K562 (cell line): Measurements from ENCODE around the gene CSTF1. TPM values are rescaled to one million over a fixed set of nuclear protein-coding genes. Genes with fewer than 3 reads are reported as not detected.

Experiments
- ESRRB ChIP-seq: fragments of 250-450 bp; sonication (Bioruptor Pico); IDR thresholded peaks from 2 replicates; pipeline ENCODE4 v1.5.0; 2020; ENCODE audit warnings: mild to moderate bottlenecking, moderate library complexity, borderline replicate concordance
- ETV6 ChIP-seq, 3 experiments: fragments of 150-350 bp in 1 of 3; sonication (generic) in 1 of 3; formaldehyde crosslinking in 1 of 3; IDR thresholded peaks; 2 replicates each; pipeline versions ENCODE4 v1.6.1 to v1.8.0; 2014 to 2022; ENCODE audit warnings: borderline replicate concordance in 2 of 3, low read depth in 2 of 3, antibody characterized with exemption in 1 of 3, low read length in 1 of 3, mild to moderate bottlenecking in 1 of 3, missing genetic modification reagents in 1 of 3
- EZH2 ChIP-seq: IDR thresholded peaks from 2 replicates; pipeline ENCODE4 v1.6.1; 2012; ENCODE audit warnings: low read depth, mild to moderate bottlenecking, inconsistent platforms, low read length, borderline replicate concordance
- FIP1L1 ChIP-seq: fragments of 200-400 bp; formaldehyde crosslinking; IDR thresholded peaks from 2 replicates; pipeline ENCODE4 v1.6.1; 2018; ENCODE audit warnings: mild to moderate bottlenecking, low read depth, low read length; ENCODE audit not compliant: poor library complexity, severe bottlenecking
- FOXP4 ChIP-seq: sonication (generic); formaldehyde crosslinking; IDR thresholded peaks from 2 replicates; pipeline ENCODE4 v1.8.0; 2022; ENCODE audit warnings: mild to moderate bottlenecking, missing genetic modification reagents, borderline replicate concordance
- HMGN3 ChIP-seq: IDR thresholded peaks from 2 replicates; pipeline ENCODE4 v1.6.1; 2011; ENCODE audit warnings: borderline replicate concordance, low read depth, mild to moderate bottlenecking, mixed read lengths, low read length; ENCODE audit not compliant: insufficient read length; ENCODE audit errors: extremely low read depth
- HNRNPK ChIP-seq: fragments of 200-400 bp; formaldehyde crosslinking; IDR thresholded peaks from one replicate; pipeline ENCODE4 v1.6.1; 2018; ENCODE audit warnings: mild to moderate bottlenecking, low read depth, low read length; ENCODE audit not compliant: poor library complexity, severe bottlenecking
- KHSRP ChIP-seq: fragments of 450-650 bp; IDR thresholded peaks from 2 replicates; pipeline ENCODE4 v1.6.1; 2017
- MXI1 ChIP-seq: IDR thresholded peaks from 2 replicates; pipeline ENCODE4 v1.6.1; 2011; ENCODE audit warnings: low read depth, mild to moderate bottlenecking, improper control_type of control experiment, low read length
- NBN ChIP-seq: fragments of 450-650 bp; IDR thresholded peaks from 2 replicates; pipeline ENCODE4 v1.6.1; 2016; ENCODE audit warnings: low read depth, mild to moderate bottlenecking
- PBX2 ChIP-seq, 2 experiments: IDR thresholded peaks in 1 of 2; conservative IDR thresholded peaks in 1 of 2; 2 replicates each; pipeline ENCODE4 v1.6.1; 2016; ENCODE audit warnings: low read depth in 2 of 2, mild to moderate bottlenecking in 1 of 2, missing compliant biosample characterization in 1 of 2, missing genetic modification characterization in 1 of 2, moderate library complexity in 1 of 2
- PHF8 ChIP-seq: fragments of 200-600 bp; sonication (generic); IDR thresholded peaks from 2 replicates; pipeline ENCODE4 v1.6.1; 2012; ENCODE audit warnings: mixed run types, mild to moderate bottlenecking, inconsistent platforms, low read length, moderate library complexity, borderline replicate concordance
- PHTF2 ChIP-seq: fragments of 250-450 bp; sonication (Bioruptor Pico); IDR thresholded peaks from 2 replicates; pipeline ENCODE4 v1.5.0; 2021; ENCODE audit warnings: mild to moderate bottlenecking
- PRPF4 ChIP-seq: fragments of 200-400 bp; formaldehyde crosslinking; IDR thresholded peaks from one replicate; pipeline ENCODE4 v1.6.1; 2017; ENCODE audit warnings: low read length, low read depth, mild to moderate bottlenecking; ENCODE audit not compliant: insufficient read depth, poor library complexity, severe bottlenecking
- TEAD4 ChIP-seq, 2 experiments: sonication (generic) in 1 of 2; formaldehyde crosslinking in 1 of 2; IDR thresholded peaks; 2 replicates each; pipeline versions ENCODE4 v1.6.1 to v1.8.0; 2012 to 2022; ENCODE audit warnings: borderline replicate concordance in 1 of 2, inconsistent platforms in 1 of 2, low read length in 1 of 2, mild to moderate bottlenecking in 1 of 2, missing genetic modification reagents in 1 of 2
- THRAP3 ChIP-seq: fragments of 450-650 bp; IDR thresholded peaks from 2 replicates; pipeline ENCODE4 v1.6.1; 2016; ENCODE audit warnings: mild to moderate bottlenecking, inconsistent platforms, borderline replicate concordance
- U2AF2 ChIP-seq: fragments of 200-400 bp; formaldehyde crosslinking; optimal IDR thresholded peaks from 2 replicates; pipeline ENCODE3; 2017; ENCODE audit warnings: low read depth, mild to moderate bottlenecking, low read length
- USF1 ChIP-seq: sonication (generic); formaldehyde crosslinking; IDR thresholded peaks from 2 replicates; pipeline ENCODE4 v1.9.0; 2022; ENCODE audit warnings: mild to moderate bottlenecking, missing genetic modification reagents
- WHSC1 ChIP-seq: IDR thresholded peaks from one replicate; pipeline ENCODE4 v1.6.1; 2012; ENCODE audit warnings: low read length, control low read depth, inconsistent platforms
- XRCC5 ChIP-seq: fragments of 200-400 bp; formaldehyde crosslinking; IDR thresholded peaks from 2 replicates; pipeline ENCODE4 v1.6.1; 2017; ENCODE audit warnings: low read depth, mild to moderate bottlenecking, low read length
- polyA plus RNA-seq, 8 experiments: library from polyadenylated mRNA; depleted of rRNA in 4 of 8; stranded (reverse) in 5 of 8; unstranded in 3 of 8; fragments of >200 nt; fragmentation: Nextera tagmentation in 2 of 8; fragmentation: Illumina TruSeq in 1 of 8; extraction: Ambion mirVana in 2 of 8; extraction: Trizol in 1 of 8; gene quantifications; 2 replicates each; pipeline versions ENCODE4 v1.2.1 to v1.2.3, GENCODE V29; 2011 to 2014; ENCODE audit warnings: inconsistent platforms in 1 of 8, missing spikeins in 1 of 8
- total RNA-seq, 7 experiments: library from RNA; depleted of rRNA in 6 of 7; stranded (reverse); fragments of >200 nt in 6 of 7; fragmentation: Illumina TruSeq in 2 of 7; extraction: Trizol in 2 of 7; gene quantifications; 2 replicates each; pipeline versions ENCODE4 v1.2.1 to v1.2.3, GENCODE V29; 2011 to 2021; ENCODE audit warnings: low replicate concordance in 1 of 7

Gene CSTF1
- total and polyA plus RNA-seq, 9 of the 15 experiments (the other 6 are each of a cell fraction or from before 2014, with no cell fraction given) = 30.8 to 110 (median 53.4) TPM

- no peak for TF ChIP-seq PRPF4
- no peak for TF ChIP-seq PHF8
- TF ChIP-seq EZH2 = no peak
- no peak for TF ChIP-seq HMGN3
- no peak for TF ChIP-seq WHSC1
- no peak for TF ChIP-seq FIP1L1
- TF ChIP-seq KHSRP = no peak
- TF ChIP-seq HNRNPK = no peak
- TF ChIP-seq PBX2 (CRISPR knock-in tag; IDR thresholded peaks at IDR 0.05; ENCODE audit: low read depth) = no peak
- peak; percentile 70 for TF ChIP-seq PBX2 (tag; conservative IDR thresholded peaks at IDR 0.05; ENCODE audit: low read depth)
- TF ChIP-seq XRCC5 = no peak
- TF ChIP-seq MXI1 = no peak
- TF ChIP-seq ETV6 (IDR thresholded peaks at IDR 0.05; ENCODE audit: borderline replicate concordance in 1 of 2, low read depth in 2 of 2, low read length in 1 of 2) = 0 out of 4 replicates have a peak, but pooled peaks of 1 of the 2 experiments have one; percentile 30
- TF ChIP-seq ETV6 (CRISPR knock-in tag; IDR thresholded peaks at IDR 0.05; ENCODE audit: borderline replicate concordance) = no peak
- TF ChIP-seq FOXP4 (CRISPR knock-in tag) = no peak
- TF ChIP-seq USF1 = no peak
- TF ChIP-seq U2AF2 = no peak
- peak; percentile 60; the same call in 1 of the 2 replicates for TF ChIP-seq TEAD4 (IDR thresholded peaks at IDR 0.05; ENCODE audit: low read length)
- TF ChIP-seq TEAD4 (CRISPR knock-in tag; IDR thresholded peaks at IDR 0.05; ENCODE audit: borderline replicate concordance) = no peak
- no peak for TF ChIP-seq NBN
- TF ChIP-seq PHTF2 = no peak
- TF ChIP-seq ESRRB (CRISPR knock-in tag) = no peak
- no peak for TF ChIP-seq THRAP3
These were observed 22.7 kb downstream of the CSTF1 start (continued) for GRCh38 chr20:56414842-56415765.
